Activated gamma-delta T cell treated with Interleukin-2 at 50 U/mL for 16 hours (primary cell): ENCODE data around the gene LMNTD2.

Experiments used
- DNase-seq: peaks from one replicate; pipeline ENCODE4 v3.0.0-alpha.2; 2020

The LMNTD2 gene

DNA sequence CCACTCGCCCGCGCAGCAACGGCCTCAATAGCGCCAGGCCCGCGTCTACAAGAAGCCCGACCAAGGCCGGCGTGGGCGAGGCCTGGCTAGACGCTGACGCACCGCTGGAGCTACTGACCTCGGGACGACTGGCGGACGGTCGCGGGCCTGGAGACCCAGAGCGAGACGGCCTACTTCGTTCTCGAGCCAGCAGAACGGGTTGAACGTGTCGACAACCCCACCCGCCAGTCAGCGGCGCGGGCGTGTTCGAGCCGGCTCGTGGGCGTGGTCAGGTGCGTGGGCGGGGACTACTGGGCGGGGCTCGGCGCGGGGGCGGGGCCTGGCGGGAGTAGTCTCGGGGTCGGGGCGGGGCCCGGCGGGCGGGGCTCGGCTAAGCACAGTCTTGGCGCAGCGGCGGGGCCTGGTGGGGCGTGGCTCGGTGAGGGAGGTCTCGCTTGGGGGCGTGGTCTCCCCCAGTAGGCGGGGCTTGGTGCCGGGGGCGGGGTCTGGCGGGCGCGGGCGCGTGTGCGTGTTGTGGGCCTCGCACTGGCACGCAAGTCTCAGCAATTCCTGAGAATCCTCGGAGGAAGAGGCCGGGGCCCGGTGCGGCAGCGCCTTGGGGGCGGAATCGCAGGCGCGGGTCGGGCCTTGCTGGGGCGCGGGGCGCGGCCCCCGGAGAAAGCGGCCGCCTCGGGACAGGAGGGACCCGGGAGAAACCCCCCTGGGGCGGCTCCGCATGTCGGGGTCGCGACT, 53.4 kb downstream of the LMNTD2 start, which contains the start of gene RNH1:
Gene RNH1 (minus strand): TSS at position 248 of the 732 bp plus-strand sequence. CDS start 5,080 bp downstream, outside the sequence.
- peak; percentile 99 for DNase-seq

GRCh38 chr11:506238-506994, 54.1 kb downstream of the LMNTD2 start:
- peak; percentile 96 for DNase-seq

DNA sequence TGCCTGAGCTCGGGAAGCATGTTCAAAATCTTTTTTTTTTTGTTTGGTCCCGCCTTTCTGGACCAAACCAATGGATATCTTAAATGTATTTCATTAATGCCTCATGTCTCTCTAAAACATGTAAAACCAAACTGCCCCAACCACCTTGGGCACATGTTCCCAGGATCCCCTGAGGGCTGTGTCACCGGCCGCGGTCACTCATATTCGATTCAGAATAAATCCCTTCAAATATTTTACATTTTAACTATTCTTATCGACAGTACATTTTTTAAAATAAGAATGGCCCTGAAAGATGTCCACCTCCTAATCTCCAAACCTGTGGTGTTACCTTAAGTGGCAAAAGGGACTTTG, 55.6 kb downstream of the LMNTD2 start:
- DNase-seq, result no peak
